Loucy (cell line): ENCODE data around the gene BBS5.

ENCODE experiments used
- EZH2phosphoT487 ChIP-seq: fragments of 200-600 bp; IDR thresholded peaks from 2 replicates; pipeline ENCODE4 v1.6.1; 2018; ENCODE audit warnings: antibody characterized with exemption, mild to moderate bottlenecking, moderate library complexity, borderline replicate concordance
- TF ChIP-seq, protein P1 (sequence below): fragments of 200-600 bp; sonication (generic); conservative IDR thresholded peaks from 2 replicates; pipeline ENCODE4 v1.5.1; 2014; ENCODE audit warnings: mild to moderate bottlenecking, antibody characterized with exemption, low read length

DNA sequence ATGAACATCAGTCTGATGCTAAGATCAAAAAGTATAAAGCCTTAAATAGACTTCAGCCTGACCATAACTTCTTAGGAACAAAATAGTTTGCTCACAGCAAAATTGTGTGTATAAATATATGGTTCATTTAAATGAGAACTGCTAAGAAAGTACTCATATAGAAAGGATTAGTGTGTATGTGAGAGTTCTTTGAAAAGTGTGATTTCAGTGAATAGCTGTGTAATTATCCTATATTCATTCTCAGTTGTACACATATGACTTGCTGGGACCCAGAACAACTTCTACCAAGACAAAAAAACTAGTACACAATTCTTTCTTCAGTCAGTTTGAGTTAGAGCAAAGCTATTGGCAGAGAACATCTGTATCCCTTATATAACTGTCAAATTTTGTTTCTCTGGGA, 7.2 kb downstream of the BBS5 start:
- TF ChIP-seq, protein P1, sequence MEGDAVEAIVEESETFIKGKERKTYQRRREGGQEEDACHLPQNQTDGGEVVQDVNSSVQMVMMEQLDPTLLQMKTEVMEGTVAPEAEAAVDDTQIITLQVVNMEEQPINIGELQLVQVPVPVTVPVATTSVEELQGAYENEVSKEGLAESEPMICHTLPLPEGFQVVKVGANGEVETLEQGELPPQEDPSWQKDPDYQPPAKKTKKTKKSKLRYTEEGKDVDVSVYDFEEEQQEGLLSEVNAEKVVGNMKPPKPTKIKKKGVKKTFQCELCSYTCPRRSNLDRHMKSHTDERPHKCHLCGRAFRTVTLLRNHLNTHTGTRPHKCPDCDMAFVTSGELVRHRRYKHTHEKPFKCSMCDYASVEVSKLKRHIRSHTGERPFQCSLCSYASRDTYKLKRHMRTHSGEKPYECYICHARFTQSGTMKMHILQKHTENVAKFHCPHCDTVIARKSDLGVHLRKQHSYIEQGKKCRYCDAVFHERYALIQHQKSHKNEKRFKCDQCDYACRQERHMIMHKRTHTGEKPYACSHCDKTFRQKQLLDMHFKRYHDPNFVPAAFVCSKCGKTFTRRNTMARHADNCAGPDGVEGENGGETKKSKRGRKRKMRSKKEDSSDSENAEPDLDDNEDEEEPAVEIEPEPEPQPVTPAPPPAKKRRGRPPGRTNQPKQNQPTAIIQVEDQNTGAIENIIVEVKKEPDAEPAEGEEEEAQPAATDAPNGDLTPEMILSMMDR, result no peak
- no peak for TF ChIP-seq EZH2phosphoT487
